Astrocyte of the spinal cord (primary cell): ENCODE results near the gene PTPN6.
A peak's percentile ranks its signal among the peaks of the same experiment; 100 is the strongest.

Source experiments
- DNase-seq: peaks from one replicate; pipeline ENCODE4 v3.0.0; 2011; ENCODE audit warnings: low read depth, low spot score
- H3K4me3 ChIP-seq: 2 replicates; pipeline ENCODE4 v1.5.1; 2011; ENCODE audit warnings: low read depth, mild to moderate bottlenecking, low read length, moderate library complexity
- in situ Hi-C: cut with HindIII; loops from 2 replicates; pipeline ENCODE4 v1.10.0; 2017; ENCODE audit warnings: low sequenced_read_pairs
- TF ChIP-seq, protein P1 (sequence below): IDR thresholded peaks from 2 replicates; pipeline ENCODE4 v1.5.1; 2012; ENCODE audit warnings: low read depth, mild to moderate bottlenecking, low read length, inconsistent platforms

The PTPN6 gene

DNA sequence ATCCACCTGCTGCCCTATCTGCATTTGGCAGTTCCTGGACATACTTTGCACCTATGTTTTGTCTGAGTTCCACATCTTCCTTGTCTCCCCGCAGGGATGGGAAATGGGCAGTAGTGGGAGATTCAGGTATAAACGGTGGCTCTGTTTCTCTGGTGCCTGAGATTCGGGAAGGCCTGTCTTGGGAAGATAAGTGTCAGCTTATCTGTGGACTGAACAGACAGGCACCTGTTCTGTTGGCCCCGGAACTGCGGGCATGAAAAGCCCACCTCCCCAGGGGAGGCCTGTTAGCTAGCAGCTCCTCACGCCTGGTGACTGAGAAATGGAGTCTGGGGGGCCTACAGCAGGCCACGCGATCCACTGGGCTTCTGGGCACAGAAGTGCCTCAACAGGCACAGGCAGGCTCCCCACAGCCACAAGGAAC, 13.5 kb downstream of the PTPN6 start:
- TF ChIP-seq, protein P1, sequence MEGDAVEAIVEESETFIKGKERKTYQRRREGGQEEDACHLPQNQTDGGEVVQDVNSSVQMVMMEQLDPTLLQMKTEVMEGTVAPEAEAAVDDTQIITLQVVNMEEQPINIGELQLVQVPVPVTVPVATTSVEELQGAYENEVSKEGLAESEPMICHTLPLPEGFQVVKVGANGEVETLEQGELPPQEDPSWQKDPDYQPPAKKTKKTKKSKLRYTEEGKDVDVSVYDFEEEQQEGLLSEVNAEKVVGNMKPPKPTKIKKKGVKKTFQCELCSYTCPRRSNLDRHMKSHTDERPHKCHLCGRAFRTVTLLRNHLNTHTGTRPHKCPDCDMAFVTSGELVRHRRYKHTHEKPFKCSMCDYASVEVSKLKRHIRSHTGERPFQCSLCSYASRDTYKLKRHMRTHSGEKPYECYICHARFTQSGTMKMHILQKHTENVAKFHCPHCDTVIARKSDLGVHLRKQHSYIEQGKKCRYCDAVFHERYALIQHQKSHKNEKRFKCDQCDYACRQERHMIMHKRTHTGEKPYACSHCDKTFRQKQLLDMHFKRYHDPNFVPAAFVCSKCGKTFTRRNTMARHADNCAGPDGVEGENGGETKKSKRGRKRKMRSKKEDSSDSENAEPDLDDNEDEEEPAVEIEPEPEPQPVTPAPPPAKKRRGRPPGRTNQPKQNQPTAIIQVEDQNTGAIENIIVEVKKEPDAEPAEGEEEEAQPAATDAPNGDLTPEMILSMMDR: no peak
- no peak for DNase-seq
- no peak overlapping the region for H3K4me3 ChIP-seq
- in situ Hi-C loops: no loop called here

DNA sequence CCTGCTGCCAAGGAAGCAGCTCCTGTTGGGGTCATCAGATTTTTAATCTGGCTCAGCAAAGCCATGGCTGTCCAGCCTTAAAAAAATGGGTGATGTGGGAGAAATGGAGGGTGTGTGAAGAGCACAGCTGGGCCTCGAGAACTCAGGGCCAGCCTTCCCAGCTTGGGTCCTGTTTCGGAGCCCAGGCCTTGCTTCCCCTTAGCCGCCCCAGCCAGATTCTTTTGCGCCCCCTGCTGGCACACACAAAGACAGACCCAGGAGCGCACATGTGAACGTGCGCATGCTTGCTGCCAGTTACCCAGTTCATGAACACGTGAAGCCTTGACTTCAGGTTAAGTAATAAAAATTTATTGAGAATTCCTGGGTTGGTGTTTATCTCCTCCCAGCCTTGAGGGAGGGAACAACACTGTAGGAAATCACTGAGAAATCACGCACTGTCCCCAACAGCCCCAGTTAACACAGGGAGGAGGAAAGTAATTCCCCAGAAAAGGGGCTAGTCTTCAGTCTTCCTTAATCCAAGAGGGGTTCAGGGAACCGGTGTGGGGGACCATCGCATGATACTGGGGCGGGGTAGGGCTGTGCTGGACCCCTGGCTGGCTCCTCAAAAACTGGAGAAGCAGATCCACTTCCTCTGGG, 14.0 kb downstream of the PTPN6 start:
- in situ Hi-C loops: no loop called here
- H3K4me3 ChIP-seq: no peak overlapping the region
- peak; percentile 85 for DNase-seq
- TF ChIP-seq, protein P1: peak; percentile 90

DNA sequence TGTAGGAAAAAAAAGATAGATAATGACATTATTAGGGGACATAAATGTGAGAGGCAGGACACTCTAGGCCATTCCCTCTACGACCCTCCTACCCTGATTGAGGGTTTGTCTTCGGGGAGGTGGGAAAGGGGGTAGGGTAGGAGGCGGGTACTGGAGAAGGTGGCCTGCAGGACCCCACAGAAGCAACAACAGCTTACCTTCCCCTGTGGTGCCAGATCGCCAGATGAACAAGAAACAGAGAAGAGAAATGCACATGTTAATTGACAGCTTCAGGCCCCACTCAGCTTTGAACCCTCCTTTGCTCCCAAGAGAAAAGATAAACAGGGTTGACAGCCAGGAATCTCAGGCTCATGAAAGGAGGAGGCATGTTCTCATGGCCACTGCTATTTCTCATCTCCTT, 14.6 kb downstream of the PTPN6 start:
- TF ChIP-seq, protein P1: no peak
- in situ Hi-C loops: no loop called here
- DNase-seq: no peak
- H3K4me3 ChIP-seq: no peak overlapping the region

DNA sequence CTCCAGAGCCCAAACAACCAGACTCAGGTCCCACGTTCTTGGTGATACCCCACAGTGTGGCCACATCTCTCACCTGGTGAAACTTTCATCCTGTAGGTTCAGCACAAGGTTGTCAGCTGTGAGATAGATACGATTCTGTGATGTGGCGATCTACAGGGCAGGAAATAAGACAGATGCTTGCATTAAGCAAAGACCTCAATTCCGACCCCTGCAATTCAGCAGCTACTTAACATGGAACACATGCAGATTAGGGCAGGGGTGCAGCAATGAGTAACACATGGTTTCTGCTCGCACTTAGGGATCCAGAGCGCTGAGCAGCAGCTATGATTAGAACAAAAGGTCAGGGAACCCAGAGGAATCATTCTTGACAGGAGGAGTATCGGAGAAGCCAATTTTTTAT, 15.2 kb downstream of the PTPN6 start:
- TF ChIP-seq, protein P1: no peak
- H3K4me3 ChIP-seq: no peak overlapping the region
- in situ Hi-C loops: no loop called here
- DNase-seq: no peak

DNA sequence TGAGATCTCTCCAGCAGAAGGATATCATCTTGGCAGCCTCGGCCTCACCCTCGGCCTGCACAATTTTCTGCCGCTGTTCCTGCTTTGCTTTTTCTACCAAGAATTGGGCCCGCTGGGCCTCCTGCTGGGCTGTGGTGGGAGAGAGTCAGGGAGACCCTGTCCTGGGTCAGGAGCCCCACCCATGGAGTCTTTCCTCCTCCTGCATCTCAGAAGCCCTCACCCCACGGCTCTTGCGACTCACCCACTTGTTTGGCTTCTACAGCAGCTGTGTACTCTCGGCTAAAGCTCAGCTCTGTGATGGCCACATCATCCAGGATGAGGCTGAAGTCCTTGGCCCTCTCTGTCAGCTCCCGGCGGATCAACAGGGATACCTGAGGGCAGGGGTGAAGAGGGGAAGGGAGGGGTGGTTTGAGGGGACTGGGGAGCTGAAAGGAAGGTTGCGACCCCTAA, 16.5 kb downstream of the PTPN6 start:
- TF ChIP-seq, protein P1: no peak
- in situ Hi-C loops: no loop called here
- DNase-seq: no peak

DNA sequence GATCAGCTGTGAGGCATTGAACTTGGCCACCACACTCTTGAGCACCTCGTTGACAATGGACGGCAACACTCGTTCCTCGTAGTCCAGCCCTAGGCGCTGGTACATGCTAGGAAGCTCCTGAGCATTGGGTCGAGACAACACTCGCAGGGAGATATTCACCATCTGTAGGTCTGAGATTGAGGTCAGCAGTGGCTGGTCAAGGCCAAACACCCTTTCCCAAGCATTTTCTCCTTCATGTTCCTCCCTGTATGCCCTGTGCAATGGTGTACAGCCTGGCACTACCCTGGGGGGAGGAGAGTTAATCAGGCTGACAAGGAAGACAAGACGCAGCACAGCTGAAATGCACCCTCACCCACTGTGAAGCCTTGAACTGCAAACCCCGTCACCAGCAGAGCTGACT, 17.3 kb downstream of the PTPN6 start:
- TF ChIP-seq, protein P1: no peak
- DNase-seq: no peak
- H3K4me3 ChIP-seq: no peak overlapping the region
- in situ Hi-C loops: no loop called here

More for the DNA sequence above, 16.5 kb downstream of the PTPN6 start:
- H3K4me3 ChIP-seq: no peak overlapping the region
